ENCODE measurements around the gene LALBA.

DNA sequence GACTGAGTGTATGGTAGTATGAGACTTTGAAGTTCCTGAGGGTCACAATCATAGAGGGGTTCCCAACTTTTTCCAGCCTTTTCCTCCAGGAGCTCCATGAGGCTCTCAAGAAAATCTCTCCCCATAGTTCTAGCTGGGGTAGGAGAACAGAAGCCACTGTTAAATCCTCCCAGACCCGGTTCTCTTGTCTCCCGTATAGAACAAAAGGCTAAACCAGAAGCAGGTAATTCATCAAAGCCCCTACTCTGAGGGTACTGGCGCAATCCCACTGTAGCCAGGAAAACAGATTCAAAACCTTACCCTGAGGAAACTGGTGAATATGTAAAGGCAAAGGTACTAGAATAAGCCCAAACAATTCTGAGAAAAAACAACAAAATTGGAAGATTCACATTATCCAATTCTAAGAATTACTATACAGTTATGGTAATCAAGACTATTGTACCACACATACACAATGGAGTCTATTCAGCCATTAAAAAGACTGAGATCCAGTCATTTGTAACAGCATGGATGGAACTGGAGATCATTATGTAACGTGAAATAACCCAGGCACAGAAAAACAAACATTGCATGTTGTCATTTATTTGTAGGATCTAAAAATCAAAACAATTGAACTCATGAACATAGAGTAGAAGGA is 23.9 kb downstream of the LALBA start:
- TF ChIP-seq, protein P1, sequence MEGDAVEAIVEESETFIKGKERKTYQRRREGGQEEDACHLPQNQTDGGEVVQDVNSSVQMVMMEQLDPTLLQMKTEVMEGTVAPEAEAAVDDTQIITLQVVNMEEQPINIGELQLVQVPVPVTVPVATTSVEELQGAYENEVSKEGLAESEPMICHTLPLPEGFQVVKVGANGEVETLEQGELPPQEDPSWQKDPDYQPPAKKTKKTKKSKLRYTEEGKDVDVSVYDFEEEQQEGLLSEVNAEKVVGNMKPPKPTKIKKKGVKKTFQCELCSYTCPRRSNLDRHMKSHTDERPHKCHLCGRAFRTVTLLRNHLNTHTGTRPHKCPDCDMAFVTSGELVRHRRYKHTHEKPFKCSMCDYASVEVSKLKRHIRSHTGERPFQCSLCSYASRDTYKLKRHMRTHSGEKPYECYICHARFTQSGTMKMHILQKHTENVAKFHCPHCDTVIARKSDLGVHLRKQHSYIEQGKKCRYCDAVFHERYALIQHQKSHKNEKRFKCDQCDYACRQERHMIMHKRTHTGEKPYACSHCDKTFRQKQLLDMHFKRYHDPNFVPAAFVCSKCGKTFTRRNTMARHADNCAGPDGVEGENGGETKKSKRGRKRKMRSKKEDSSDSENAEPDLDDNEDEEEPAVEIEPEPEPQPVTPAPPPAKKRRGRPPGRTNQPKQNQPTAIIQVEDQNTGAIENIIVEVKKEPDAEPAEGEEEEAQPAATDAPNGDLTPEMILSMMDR (conservative IDR thresholded peaks at IDR 0.05), result no peak
- TF ChIP-seq ZFX (IDR thresholded peaks at IDR 0.05), result no peak

All from C4-2B (cell line).